ENCODE results near the gene DOCK3.

DOCK3 gene

DNA sequence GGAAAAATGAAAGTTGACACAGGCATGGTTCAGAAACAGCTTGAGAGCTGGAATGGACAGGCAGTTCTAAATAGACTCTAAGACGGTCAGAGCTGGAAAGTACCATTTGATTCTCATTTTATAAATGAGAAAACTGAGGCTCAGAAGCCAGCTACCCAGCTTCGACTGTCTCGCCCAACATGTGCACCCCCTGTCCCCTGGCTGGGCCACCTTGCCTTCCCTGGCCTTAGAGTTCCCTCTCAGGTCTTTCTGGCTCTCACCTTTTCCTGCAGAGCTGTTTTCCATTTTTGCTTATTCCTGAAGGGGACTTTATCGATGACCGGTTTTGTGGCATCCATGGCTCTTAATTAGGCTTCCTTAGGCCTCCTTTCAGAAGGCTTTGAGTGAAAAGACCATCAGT, 17.3 kb upstream of the DOCK3 start:
- H3K27me3 ChIP-seq (ENCODE audit: insufficient read depth, poor library complexity, severe bottlenecking): no peaks in the 10 kb centered on the region
- no peak for DNase-seq (ENCODE audit: low read depth in 1 of 2, low spot score in 1 of 2)
- TF ChIP-seq, protein P1, sequence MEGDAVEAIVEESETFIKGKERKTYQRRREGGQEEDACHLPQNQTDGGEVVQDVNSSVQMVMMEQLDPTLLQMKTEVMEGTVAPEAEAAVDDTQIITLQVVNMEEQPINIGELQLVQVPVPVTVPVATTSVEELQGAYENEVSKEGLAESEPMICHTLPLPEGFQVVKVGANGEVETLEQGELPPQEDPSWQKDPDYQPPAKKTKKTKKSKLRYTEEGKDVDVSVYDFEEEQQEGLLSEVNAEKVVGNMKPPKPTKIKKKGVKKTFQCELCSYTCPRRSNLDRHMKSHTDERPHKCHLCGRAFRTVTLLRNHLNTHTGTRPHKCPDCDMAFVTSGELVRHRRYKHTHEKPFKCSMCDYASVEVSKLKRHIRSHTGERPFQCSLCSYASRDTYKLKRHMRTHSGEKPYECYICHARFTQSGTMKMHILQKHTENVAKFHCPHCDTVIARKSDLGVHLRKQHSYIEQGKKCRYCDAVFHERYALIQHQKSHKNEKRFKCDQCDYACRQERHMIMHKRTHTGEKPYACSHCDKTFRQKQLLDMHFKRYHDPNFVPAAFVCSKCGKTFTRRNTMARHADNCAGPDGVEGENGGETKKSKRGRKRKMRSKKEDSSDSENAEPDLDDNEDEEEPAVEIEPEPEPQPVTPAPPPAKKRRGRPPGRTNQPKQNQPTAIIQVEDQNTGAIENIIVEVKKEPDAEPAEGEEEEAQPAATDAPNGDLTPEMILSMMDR (IDR thresholded peaks at IDR 0.05; ENCODE audit: insufficient read depth, low read length): no peak
- TF ChIP-seq, protein P2, sequence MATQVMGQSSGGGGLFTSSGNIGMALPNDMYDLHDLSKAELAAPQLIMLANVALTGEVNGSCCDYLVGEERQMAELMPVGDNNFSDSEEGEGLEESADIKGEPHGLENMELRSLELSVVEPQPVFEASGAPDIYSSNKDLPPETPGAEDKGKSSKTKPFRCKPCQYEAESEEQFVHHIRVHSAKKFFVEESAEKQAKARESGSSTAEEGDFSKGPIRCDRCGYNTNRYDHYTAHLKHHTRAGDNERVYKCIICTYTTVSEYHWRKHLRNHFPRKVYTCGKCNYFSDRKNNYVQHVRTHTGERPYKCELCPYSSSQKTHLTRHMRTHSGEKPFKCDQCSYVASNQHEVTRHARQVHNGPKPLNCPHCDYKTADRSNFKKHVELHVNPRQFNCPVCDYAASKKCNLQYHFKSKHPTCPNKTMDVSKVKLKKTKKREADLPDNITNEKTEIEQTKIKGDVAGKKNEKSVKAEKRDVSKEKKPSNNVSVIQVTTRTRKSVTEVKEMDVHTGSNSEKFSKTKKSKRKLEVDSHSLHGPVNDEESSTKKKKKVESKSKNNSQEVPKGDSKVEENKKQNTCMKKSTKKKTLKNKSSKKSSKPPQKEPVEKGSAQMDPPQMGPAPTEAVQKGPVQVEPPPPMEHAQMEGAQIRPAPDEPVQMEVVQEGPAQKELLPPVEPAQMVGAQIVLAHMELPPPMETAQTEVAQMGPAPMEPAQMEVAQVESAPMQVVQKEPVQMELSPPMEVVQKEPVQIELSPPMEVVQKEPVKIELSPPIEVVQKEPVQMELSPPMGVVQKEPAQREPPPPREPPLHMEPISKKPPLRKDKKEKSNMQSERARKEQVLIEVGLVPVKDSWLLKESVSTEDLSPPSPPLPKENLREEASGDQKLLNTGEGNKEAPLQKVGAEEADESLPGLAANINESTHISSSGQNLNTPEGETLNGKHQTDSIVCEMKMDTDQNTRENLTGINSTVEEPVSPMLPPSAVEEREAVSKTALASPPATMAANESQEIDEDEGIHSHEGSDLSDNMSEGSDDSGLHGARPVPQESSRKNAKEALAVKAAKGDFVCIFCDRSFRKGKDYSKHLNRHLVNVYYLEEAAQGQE (IDR thresholded peaks at IDR 0.05; ENCODE audit: insufficient replicate concordance, low read depth): no peak
- TF ChIP-seq SPI1 (IDR thresholded peaks at IDR 0.05; ENCODE audit: borderline replicate concordance, low read depth) (no peak), POLR2AphosphoS5 (IDR thresholded peaks at IDR 0.05; ENCODE audit: low read depth) (no peak), GABPA (IDR thresholded peaks at IDR 0.05; ENCODE audit: low read depth) (no peak)

GRCh38 chr3:50657816-50658215, 16.9 kb upstream of the DOCK3 start:
- Histone ChIP-seq H3K4me3 (replicated peaks; ENCODE audit: insufficient read depth, low read length) (no peak overlapping the region), H3K27ac (replicated peaks) (no peak overlapping the region), H3K27me3 (ENCODE audit: insufficient read depth, poor library complexity, severe bottlenecking) (no peaks in the 10 kb centered on the region)
- TF ChIP-seq, protein P1 (IDR thresholded peaks at IDR 0.05; ENCODE audit: insufficient read depth, low read length): no peak
- TF ChIP-seq GABPA (IDR thresholded peaks at IDR 0.05; ENCODE audit: low read depth) (no peak), SPI1 (IDR thresholded peaks at IDR 0.05; ENCODE audit: borderline replicate concordance, low read depth) (no peak), POLR2AphosphoS5 (IDR thresholded peaks at IDR 0.05; ENCODE audit: low read depth) (no peak)
- TF ChIP-seq, protein P2 (IDR thresholded peaks at IDR 0.05; ENCODE audit: insufficient replicate concordance, low read depth): no peak
- no peak for DNase-seq (ENCODE audit: low read depth in 1 of 2, low spot score in 1 of 2)

More for the DNA sequence above, 17.3 kb upstream of the DOCK3 start:
- Histone ChIP-seq H3K27ac (replicated peaks) (no peak overlapping the region), H3K4me3 (replicated peaks; ENCODE audit: insufficient read depth, low read length) (no peak overlapping the region)

DNA sequence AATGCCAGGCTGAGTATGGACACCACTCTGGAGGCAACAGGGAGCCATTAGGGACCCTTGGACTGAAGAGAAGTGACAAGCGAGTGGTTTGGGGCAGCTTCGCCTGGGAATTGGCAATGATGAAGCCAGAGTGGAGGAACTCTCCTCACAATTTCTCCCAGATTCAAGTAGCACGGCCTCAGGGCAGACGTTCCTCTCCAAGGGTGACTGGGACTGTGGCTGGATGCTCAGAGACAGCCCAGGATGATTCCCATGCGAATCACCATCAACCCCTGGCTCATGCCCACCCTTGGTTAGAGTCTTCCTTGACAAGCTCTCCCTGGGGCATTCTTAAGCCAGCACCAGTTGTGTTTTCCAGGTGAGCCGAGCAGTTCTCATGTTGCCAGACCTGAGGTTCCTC, 16.3 kb upstream of the DOCK3 start:
- TF ChIP-seq, protein P1 (IDR thresholded peaks at IDR 0.05; ENCODE audit: insufficient read depth, low read length): no peak
- TF ChIP-seq GABPA (IDR thresholded peaks at IDR 0.05; ENCODE audit: low read depth) (no peak), SPI1 (IDR thresholded peaks at IDR 0.05; ENCODE audit: borderline replicate concordance, low read depth) (no peak), POLR2AphosphoS5 (IDR thresholded peaks at IDR 0.05; ENCODE audit: low read depth) (no peak)
- TF ChIP-seq, protein P2 (IDR thresholded peaks at IDR 0.05; ENCODE audit: insufficient replicate concordance, low read depth): no peak

More for the DNA sequence above, 16.3 kb upstream of the DOCK3 start:
- H3K4me3 ChIP-seq (replicated peaks; ENCODE audit: insufficient read depth, low read length): no peak overlapping the region
- H3K27me3 ChIP-seq (ENCODE audit: insufficient read depth, poor library complexity, severe bottlenecking): no peaks in the 10 kb centered on the region
- DNase-seq (ENCODE audit: low read depth in 1 of 2, low spot score in 1 of 2): no peak
- no peak overlapping the region for H3K27ac ChIP-seq (replicated peaks)

All from HL-60 (cell line).